DND-41 (cell line): ENCODE measurements around the gene RHOG.

Experiments
- ATAC-seq: fragments of 200-7000 bp; cut with Tn5 transposase; 3 replicates; pipeline ENCODE4 v1.9.1; 2021; ENCODE audit warnings: low read depth; ENCODE audit not compliant: insufficient read depth
- DNase-seq: peaks from one replicate; pipeline ENCODE4 v3.0.0-alpha.2; 2020
- H2AFZ ChIP-seq: 2 replicates; pipeline ENCODE4 v1.6.0; 2012; ENCODE audit warnings: low read depth, low read length
- H3K27ac ChIP-seq: 2 replicates; pipeline ENCODE4 v1.5.1; 2012; ENCODE audit warnings: low read length, inconsistent platforms
- H3K27me3 ChIP-seq: fragments of 200-600 bp; sonication (generic); 2 replicates; pipeline ENCODE4 v1.6.0; 2012; ENCODE audit warnings: low read length, mild to moderate bottlenecking, inconsistent platforms; ENCODE audit not compliant: insufficient read depth, poor library complexity
- H3K36me3 ChIP-seq: 2 replicates; pipeline ENCODE4 v1.5.1; 2012; ENCODE audit warnings: low read length, inconsistent platforms; ENCODE audit not compliant: insufficient read depth
- H3K4me1 ChIP-seq: 2 replicates; pipeline ENCODE4 v1.5.1; 2012; ENCODE audit warnings: mild to moderate bottlenecking, low read length; ENCODE audit not compliant: insufficient read depth
- H3K4me2 ChIP-seq: 2 replicates; pipeline ENCODE4 v1.6.0; 2012; ENCODE audit warnings: mild to moderate bottlenecking, moderate library complexity, low read length, inconsistent platforms; ENCODE audit not compliant: insufficient read depth
- H3K4me3 ChIP-seq, 2 experiments: fragments of 200-600 bp in 1 of 2; shearing (Covaris generic) in 1 of 2; 2 replicates each; pipeline ENCODE4 v1.5.1; 2012 to 2016; ENCODE audit warnings: inconsistent platforms in 2 of 2, low read length in 2 of 2, mild to moderate bottlenecking in 2 of 2, low read depth in 1 of 2, moderate library complexity in 1 of 2
- H3K79me2 ChIP-seq: 2 replicates; pipeline ENCODE4 v1.6.0; 2012; ENCODE audit warnings: low read length, inconsistent platforms; ENCODE audit not compliant: insufficient read depth
- H3K9ac ChIP-seq: 2 replicates; pipeline ENCODE4 v1.6.0; 2012; ENCODE audit warnings: low read depth, mild to moderate bottlenecking, inconsistent platforms, low read length, moderate library complexity
- H3K9me3 ChIP-seq: 2 replicates; pipeline ENCODE4 v1.5.1; 2012; ENCODE audit warnings: low read length, moderate library complexity, mild to moderate bottlenecking, inconsistent platforms; ENCODE audit not compliant: insufficient read depth, severe bottlenecking
- H4K20me1 ChIP-seq: 2 replicates; pipeline ENCODE4 v1.6.0; 2012; ENCODE audit warnings: low read length; ENCODE audit not compliant: insufficient read depth
- EZH2 ChIP-seq: IDR thresholded peaks from 3 replicates; pipeline ENCODE4 v1.6.1; 2012; ENCODE audit warnings: borderline replicate concordance, low read depth, mild to moderate bottlenecking, moderate library complexity, low read length, inconsistent platforms; ENCODE audit not compliant: severe bottlenecking
- TF ChIP-seq, protein P1 (sequence below): IDR thresholded peaks from 2 replicates; pipeline ENCODE4 v1.5.1; 2012; ENCODE audit warnings: borderline replicate concordance, low read length, moderate library complexity, mild to moderate bottlenecking; ENCODE audit not compliant: poor library complexity, severe bottlenecking; ENCODE audit errors: extremely low read depth

Gene RHOG

DNA sequence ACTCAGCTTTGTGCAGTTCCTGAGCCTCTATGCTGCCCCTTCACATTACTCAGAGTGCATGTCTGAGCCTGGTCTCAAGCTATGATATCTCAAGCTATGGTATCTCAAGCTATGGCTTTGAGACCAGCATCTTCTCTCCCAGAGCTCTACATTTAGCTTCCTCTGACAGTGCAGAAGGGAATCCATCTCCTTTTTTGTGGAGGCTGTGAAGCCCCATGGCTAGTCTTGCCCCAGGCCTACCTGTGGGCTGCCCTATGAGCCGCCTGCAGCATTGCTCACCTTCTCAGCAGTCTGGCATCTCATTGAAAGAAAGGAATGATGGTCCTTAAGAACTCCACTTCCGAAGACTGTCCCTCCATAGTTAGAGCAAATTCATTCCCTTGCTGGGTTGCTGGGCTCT, 19.8 kb downstream of the RHOG start:
- ATAC-seq (no peak), DNase-seq (no peak)
- TF ChIP-seq, protein P1, sequence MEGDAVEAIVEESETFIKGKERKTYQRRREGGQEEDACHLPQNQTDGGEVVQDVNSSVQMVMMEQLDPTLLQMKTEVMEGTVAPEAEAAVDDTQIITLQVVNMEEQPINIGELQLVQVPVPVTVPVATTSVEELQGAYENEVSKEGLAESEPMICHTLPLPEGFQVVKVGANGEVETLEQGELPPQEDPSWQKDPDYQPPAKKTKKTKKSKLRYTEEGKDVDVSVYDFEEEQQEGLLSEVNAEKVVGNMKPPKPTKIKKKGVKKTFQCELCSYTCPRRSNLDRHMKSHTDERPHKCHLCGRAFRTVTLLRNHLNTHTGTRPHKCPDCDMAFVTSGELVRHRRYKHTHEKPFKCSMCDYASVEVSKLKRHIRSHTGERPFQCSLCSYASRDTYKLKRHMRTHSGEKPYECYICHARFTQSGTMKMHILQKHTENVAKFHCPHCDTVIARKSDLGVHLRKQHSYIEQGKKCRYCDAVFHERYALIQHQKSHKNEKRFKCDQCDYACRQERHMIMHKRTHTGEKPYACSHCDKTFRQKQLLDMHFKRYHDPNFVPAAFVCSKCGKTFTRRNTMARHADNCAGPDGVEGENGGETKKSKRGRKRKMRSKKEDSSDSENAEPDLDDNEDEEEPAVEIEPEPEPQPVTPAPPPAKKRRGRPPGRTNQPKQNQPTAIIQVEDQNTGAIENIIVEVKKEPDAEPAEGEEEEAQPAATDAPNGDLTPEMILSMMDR, result no peak
- TF ChIP-seq EZH2, result no peak
- H2AFZ ChIP-seq, result no peak overlapping the region
- H3K4me3 ChIP-seq, result no peak overlapping the region
- H3K9ac ChIP-seq, result no peak overlapping the region
- peaks cover 3% of the 10 kb centered on the region for H4K20me1 ChIP-seq
- H3K79me2 ChIP-seq, result no peaks in the 10 kb centered on the region
- H3K4me2 ChIP-seq, result no peak overlapping the region
- no peaks in the 10 kb centered on the region for H3K9me3 ChIP-seq
- no peaks in the 10 kb centered on the region for H3K27me3 ChIP-seq
- no peak overlapping the region for H3K27ac ChIP-seq
- no peaks in the 10 kb centered on the region for H3K4me1 ChIP-seq
- H3K36me3 ChIP-seq, result peaks cover 39% of the 10 kb centered on the region

DNA sequence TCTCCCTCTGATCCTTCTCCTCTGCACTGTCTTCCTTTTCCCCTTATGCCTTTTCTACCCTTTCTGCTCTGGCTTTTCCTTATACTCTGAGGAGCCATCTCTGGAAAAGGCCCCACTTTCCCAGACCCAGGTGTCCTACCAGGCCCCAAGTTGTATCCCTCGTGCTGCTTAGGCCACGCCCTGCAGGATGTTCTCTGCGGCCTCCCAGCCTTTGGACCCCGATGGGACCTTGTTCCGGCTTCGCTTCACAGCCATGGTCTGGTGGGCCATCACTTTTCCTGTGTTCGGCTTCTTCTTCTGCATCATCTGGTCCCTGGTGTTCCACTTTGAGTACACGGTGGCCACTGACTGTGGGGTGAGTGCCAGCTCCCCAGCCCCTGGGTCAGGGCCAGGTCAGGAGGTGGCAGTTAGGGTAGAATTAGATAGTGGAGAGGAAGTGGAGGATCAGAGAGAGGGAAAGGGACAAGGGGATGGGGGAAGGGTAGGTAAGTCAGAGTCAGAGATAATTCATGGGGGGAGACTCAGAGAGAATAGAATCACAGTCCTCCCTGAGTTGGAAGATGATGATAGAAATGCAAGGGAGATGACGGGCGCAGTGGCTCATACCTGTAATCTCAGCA, 23.5 kb downstream of the RHOG start:
- H3K4me1 ChIP-seq, result no peaks in the 10 kb centered on the region
- TF ChIP-seq, protein P1, result no peak
- no peak for TF ChIP-seq EZH2
- no peaks in the 10 kb centered on the region for H3K9me3 ChIP-seq
- no peak overlapping the region for H3K4me2 ChIP-seq
- H3K9ac ChIP-seq, result no peak overlapping the region
- DNase-seq (no peak), ATAC-seq (no peak)
- H4K20me1 ChIP-seq, result no peaks in the 10 kb centered on the region
- peak overlapping the region; percentile 26; the same call in 1 of the 2 replicates for H3K27ac ChIP-seq
- H3K79me2 ChIP-seq, result no peaks in the 10 kb centered on the region
- peaks cover 19% of the 10 kb centered on the region for H3K36me3 ChIP-seq
- no peak overlapping the region for H2AFZ ChIP-seq
- no peaks in the 10 kb centered on the region for H3K27me3 ChIP-seq
- no peak overlapping the region for H3K4me3 ChIP-seq

DNA sequence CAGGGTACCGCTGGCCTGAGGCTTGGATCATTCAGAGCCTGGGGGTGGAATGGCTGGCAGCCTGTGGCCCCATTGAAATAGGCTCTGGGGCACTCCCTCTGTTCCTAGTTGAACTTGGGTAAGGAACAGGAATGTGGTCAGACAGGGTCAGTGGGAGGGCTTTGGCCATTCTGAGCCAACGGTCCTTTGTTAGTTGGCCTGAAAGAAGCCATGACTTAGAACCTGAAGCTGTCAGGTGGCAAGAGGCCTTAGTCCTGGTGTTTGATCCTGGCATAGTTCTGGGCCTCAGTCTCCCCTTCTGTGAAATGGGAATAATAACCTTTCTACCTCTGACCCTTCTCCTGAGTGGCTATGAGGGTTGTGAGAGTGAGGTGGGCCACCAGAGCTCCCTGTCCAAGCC, 24.1 kb downstream of the RHOG start:
- H3K9me3 ChIP-seq, result no peaks in the 10 kb centered on the region
- TF ChIP-seq, protein P1, result no peak
- TF ChIP-seq EZH2, result no peak
- no peak for DNase-seq
- H3K9ac ChIP-seq, result no peak overlapping the region
- H3K36me3 ChIP-seq, result peaks cover 19% of the 10 kb centered on the region
- no peak overlapping the region for H3K4me3 ChIP-seq
- H3K4me1 ChIP-seq, result no peaks in the 10 kb centered on the region
- no peak overlapping the region for H3K4me2 ChIP-seq
- no peak overlapping the region for H3K27ac ChIP-seq
- no peak for ATAC-seq
- no peak overlapping the region for H2AFZ ChIP-seq
- no peaks in the 10 kb centered on the region for H3K79me2 ChIP-seq
- no peaks in the 10 kb centered on the region for H3K27me3 ChIP-seq
- H4K20me1 ChIP-seq, result no peaks in the 10 kb centered on the region
